Measurements from ENCODE around the gene TMEM247. TPM values are rescaled to one million over a fixed set of nuclear protein-coding genes. Genes with fewer than 3 reads are reported as not detected.

Gene TMEM247
- total RNA-seq, 4 donors from 2014 or later, result not detected

DNA sequence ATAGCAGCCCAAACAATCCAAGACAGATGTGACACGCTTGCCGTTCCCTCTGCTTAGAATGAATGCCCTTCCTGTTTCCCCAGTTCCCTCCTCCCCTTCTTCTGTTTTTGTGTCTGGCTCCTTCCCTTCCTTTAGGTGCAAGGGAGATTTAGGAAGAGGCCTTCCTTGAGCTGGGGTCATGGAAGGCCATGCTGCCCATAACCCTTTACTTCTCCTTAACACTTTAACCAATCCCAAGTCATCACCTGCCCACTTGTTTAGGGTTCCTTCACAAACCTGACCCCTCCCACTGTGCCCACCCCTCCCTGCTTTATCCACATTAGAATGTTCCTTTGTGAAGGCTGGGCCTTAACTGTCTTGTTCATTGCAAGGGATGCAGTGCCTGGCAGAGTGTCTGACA lies 24.9 kb downstream of the TMEM247 start:
- no peaks in the 10 kb centered on the region for H3K36me3 ChIP-seq
- no peak overlapping the region for H3K27ac ChIP-seq
- no peaks in the 10 kb centered on the region for H3K27me3 ChIP-seq
- WGBS, 2 donors, result 77 to 95% methylated on average over 2 of the region's 2 CpGs
- TF ChIP-seq, protein P1, sequence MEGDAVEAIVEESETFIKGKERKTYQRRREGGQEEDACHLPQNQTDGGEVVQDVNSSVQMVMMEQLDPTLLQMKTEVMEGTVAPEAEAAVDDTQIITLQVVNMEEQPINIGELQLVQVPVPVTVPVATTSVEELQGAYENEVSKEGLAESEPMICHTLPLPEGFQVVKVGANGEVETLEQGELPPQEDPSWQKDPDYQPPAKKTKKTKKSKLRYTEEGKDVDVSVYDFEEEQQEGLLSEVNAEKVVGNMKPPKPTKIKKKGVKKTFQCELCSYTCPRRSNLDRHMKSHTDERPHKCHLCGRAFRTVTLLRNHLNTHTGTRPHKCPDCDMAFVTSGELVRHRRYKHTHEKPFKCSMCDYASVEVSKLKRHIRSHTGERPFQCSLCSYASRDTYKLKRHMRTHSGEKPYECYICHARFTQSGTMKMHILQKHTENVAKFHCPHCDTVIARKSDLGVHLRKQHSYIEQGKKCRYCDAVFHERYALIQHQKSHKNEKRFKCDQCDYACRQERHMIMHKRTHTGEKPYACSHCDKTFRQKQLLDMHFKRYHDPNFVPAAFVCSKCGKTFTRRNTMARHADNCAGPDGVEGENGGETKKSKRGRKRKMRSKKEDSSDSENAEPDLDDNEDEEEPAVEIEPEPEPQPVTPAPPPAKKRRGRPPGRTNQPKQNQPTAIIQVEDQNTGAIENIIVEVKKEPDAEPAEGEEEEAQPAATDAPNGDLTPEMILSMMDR (IDR thresholded peaks at IDR 0.05), result no peak
- no peak for TF ChIP-seq POLR2A (IDR thresholded peaks at IDR 0.05)
- H3K9me3 ChIP-seq, result no peaks in the 10 kb centered on the region
- H3K4me3 ChIP-seq, result no peak overlapping the region
- peaks cover 3 to 15% (median 3%) of the 10 kb centered on the region in 3 donors for H3K4me1 ChIP-seq
- intact Hi-C loops (cut with DNase I), result no loop called here
- DNase-seq, result no peak

DNA sequence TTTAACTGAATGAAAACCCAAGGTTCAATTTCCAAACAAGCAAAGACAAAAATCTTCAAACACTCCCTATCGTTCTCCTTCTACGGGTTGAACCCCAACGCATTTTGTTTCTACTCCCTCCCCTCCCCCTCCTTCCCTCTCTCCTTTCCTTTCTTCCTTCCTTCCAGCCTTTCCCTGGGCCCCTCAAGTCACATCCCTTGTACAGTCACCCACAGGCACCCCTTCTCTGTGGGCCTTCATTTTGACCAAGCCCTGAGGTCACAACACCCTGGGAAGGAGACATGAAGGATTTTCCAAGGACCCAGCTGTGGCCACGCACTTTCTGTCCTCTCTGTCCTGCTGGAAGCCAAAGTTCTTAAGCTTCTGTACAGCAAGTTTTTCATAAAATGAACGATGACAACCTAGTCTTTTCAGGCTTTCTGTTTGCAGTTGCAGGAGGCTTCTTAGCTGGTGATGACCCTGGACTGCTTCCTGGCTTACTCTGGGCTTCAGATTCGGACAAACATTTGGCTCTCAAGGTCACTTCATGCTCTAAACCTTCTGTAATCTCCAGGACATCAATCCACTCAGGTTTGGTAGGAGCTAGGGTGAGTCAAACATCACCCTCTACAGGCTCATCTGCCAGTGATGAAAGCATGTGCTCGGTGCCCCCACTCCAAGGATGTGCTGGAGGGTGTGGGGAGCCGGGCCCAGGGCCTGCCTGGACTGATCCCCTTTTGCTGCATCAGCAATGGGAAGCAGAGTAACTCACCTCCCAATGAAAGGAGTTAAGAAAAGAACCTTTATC lies 25.5 kb downstream of the TMEM247 start:
- DNase-seq, result no peak

DNA sequence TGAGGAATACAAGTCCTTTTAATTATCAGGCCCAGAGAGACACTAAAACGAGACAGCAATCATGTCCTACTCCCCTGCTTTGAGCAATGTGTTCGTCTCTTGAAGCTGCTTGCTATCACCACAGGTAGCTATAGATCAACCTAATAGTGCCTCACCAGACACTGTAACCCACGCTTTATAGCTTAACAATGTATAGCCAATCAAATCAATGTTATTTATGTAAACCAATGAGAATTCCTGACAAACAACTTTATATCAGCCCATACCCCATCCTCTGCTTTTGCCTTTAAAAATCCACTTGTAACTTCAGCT lies 26.1 kb downstream of the TMEM247 start:
- peaks cover 0 to 2% (median 0%) of the 10 kb centered on the region in 3 donors for H3K4me1 ChIP-seq
- H3K4me3 ChIP-seq, result no peak overlapping the region
- WGBS, 2 donors, result 73 to 82% methylated on average over 3 of the region's 3 CpGs
- intact Hi-C loops (cut with DNase I), result no loop called here
- TF ChIP-seq, protein P1 (IDR thresholded peaks at IDR 0.05), result no peak
- TF ChIP-seq POLR2A (IDR thresholded peaks at IDR 0.05), result no peak
- no peaks in the 10 kb centered on the region for H3K36me3 ChIP-seq
- no peaks in the 10 kb centered on the region for H3K9me3 ChIP-seq
- no peak overlapping the region for H3K27ac ChIP-seq
- no peaks in the 10 kb centered on the region for H3K27me3 ChIP-seq
- DNase-seq, result no peak

More for the DNA sequence above, 25.5 kb downstream of the TMEM247 start:
- peaks cover 0 to 8% (median 0%) of the 10 kb centered on the region in 3 donors for H3K4me1 ChIP-seq
- no peaks in the 10 kb centered on the region for H3K36me3 ChIP-seq
- TF ChIP-seq POLR2A (IDR thresholded peaks at IDR 0.05), result no peak
- TF ChIP-seq, protein P1 (IDR thresholded peaks at IDR 0.05), result no peak
- H3K27me3 ChIP-seq, result no peaks in the 10 kb centered on the region
- no peak overlapping the region for H3K27ac ChIP-seq
- no peak overlapping the region for H3K4me3 ChIP-seq
- intact Hi-C loops (cut with DNase I), result no loop called here
- 56 to 75% methylated on average over 6 to 8 of the region's 8 CpGs for WGBS, 2 donors
- no peaks in the 10 kb centered on the region for H3K9me3 ChIP-seq

DNA sequence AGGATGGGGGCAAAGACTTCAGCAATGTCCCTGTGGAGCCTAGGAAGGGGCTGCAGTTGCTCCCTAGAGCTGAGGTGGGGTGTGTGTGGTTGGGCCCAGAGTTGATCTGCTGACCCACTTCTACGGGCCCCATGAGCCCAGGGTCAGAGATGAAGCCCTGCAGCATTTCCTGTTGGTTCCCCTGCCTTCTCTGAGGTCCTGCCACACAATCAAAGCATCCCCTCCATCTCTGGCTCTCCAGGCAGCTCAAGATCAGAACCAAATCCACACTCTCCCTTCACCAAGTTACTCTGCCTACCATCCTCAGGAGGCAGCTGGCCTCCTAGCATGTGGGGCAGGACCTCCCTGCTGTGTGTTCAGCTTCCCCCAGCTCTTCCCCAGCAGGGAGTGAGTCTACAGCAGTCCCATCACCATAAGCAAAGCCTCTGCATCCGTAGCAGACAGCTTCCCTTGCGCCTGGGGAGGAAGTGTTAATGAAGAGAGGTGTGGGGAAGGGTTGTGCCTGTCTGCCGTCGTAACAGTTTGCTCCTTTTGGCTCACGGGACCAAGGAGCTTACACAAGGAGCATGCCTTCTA lies 26.9 kb downstream of the TMEM247 start:
- Histone ChIP-seq H3K27ac (no peak overlapping the region), H3K9me3 (no peaks in the 10 kb centered on the region), H3K4me1 (no peaks in the 10 kb centered on the region), H3K27me3 (no peaks in the 10 kb centered on the region), H3K36me3 (no peaks in the 10 kb centered on the region), H3K4me3 (no peak overlapping the region)
- WGBS, 2 donors, result 38 to 69% methylated on average over 3 to 6 of the region's 6 CpGs
- intact Hi-C loops (cut with DNase I), result no loop called here
- TF ChIP-seq, protein P1 (IDR thresholded peaks at IDR 0.05), result no peak
- no peak for TF ChIP-seq POLR2A (IDR thresholded peaks at IDR 0.05)
- DNase-seq, result no peak

DNA sequence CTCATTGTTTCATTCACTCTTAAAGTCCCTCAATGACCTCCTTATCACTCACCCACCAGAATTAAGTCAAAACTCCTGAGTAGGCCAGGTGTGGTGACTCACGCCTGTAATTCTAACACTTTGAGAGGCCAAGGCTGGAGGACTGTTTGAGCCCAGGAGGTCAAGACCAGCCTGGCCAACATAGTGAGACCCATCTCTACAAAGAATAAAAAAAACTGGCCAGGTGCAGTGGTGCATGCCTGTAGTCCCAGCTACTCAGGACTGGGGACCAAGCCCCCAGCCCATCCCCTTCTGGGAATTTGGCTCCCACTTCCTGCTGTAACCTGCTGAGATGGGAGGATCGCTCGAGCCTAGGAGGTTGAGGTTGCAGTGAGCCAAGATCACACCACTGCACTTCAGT lies 28.9 kb downstream of the TMEM247 start:
- H3K27ac ChIP-seq, result no peak overlapping the region
- WGBS, 2 donors, result 80 to 100% methylated on average over 1 of the region's 3 CpGs
- intact Hi-C loops (cut with DNase I), result no loop called here

More for the DNA sequence above, 28.9 kb downstream of the TMEM247 start:
- TF ChIP-seq, protein P1 (IDR thresholded peaks at IDR 0.05), result no peak
- TF ChIP-seq POLR2A (IDR thresholded peaks at IDR 0.05), result no peak
- no peaks in the 10 kb centered on the region for H3K9me3 ChIP-seq
- DNase-seq, result no peak
- no peaks in the 10 kb centered on the region for H3K36me3 ChIP-seq
- no peak overlapping the region for H3K4me3 ChIP-seq
- no peaks in the 10 kb centered on the region for H3K4me1 ChIP-seq
- H3K27me3 ChIP-seq, result no peaks in the 10 kb centered on the region
